Esophagus squamous epithelium (tissue), 4 donors: ENCODE measurements around the gene GALNT10.

Experiments
- CTCF ChIP-seq, 6 experiments: fragments of 450-650 bp in 4 of 6; fragments of 200-600 bp in 2 of 6; sonication (generic) in 2 of 6; IDR thresholded peaks; one replicate each; pipeline ENCODE4 v1.5.1; 2016 to 2019; ENCODE audit warnings: antibody characterized with exemption in 6 of 6, mild to moderate bottlenecking in 4 of 6, moderate library complexity in 4 of 6
- POLR2A ChIP-seq, 4 donors: fragments of 450-650 bp; IDR thresholded peaks; one replicate each; pipeline ENCODE4 v1.6.1; 2017; ENCODE audit warnings: antibody characterized with exemption in 4 of 4, mild to moderate bottlenecking in 4 of 4, moderate library complexity in 3 of 4

- no peak for TF ChIP-seq CTCF (IDR thresholded peaks at IDR 0.05)
- no peak for TF ChIP-seq POLR2A (IDR thresholded peaks at IDR 0.05)
Measured at GRCh38 chr5:154269414-154269813, 78.9 kb downstream of the GALNT10 start.
